Glomerular endothelial cell (primary cell): ENCODE results near the gene CACNA1S. TPM values are rescaled to one million over a fixed set of nuclear protein-coding genes. Genes with fewer than 3 reads are reported as not detected.

Experiments
- DNase-seq: peaks from one replicate; pipeline ENCODE4 v3.0.0-alpha.2; 2011; ENCODE audit warnings: low read depth, low spot score; ENCODE audit errors: extremely low read depth
- total RNA-seq: library from RNA; depleted of rRNA; stranded (reverse); fragments of >200 nt; gene quantifications from 2 replicates; pipeline ENCODE4 v1.2.3, GENCODE V29; 2015

CACNA1S gene
- total RNA-seq, 1 donor from 2014 or later: not detected

GRCh38 chr1:201119206-201120197 is 7.3 kb upstream of the CACNA1S start:
- no peak for DNase-seq

GRCh38 chr1:201116091-201116490 is 3.9 kb upstream of the CACNA1S start:
- no peak for DNase-seq

GRCh38 chr1:201115390-201115937 is 3.2 kb upstream of the CACNA1S start:
- DNase-seq: no peak

DNA sequence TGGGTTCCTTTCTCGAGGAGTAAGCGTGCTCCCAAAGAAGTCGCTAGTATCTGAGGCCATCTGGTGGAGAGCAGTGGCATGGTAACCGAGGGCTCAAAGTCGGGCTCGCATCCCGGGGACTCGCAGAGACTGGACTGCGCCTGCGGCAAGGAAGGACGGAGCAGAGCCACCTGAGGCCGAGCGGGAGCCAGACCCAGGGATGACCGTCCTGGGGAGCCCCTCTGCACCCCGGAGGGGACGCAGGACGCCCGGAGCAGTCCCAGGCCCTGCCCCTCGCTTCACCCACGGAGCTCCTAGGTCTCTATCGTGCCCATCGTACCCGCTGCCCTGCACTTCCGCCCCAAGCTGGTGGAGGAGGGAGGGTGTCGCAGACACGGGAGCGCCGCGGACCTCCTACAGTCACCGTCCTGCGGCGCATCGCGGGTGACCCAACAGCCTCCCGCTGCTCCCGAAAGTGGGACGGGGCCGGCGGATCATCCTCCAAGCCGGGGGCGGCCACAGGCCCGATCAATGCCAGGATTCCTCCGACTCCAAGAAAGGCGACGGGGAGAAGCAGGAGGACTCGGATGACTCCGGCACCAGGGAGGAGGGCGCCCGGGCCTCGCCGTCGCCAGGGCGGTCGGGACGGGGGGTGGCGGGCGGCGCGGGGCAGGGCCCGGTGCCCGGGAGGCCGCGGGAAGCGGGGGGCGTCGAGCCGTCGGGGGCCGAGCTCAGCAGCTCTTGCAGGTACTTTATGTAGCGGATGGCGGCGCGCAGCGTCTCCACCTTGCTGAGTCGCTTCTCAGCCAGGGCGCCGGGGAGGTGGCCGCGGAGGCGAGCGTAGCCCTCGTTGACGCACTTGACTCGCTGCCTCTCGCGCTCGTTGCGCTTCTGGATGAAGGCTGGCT is 2.3 kb upstream of the CACNA1S start:
- DNase-seq: peak; percentile 65

- DNase-seq: no peak
These were observed 1.4 kb upstream of the CACNA1S start for GRCh38 chr1:201113451-201114244.

GRCh38 chr1:201112926-201113325 is 700 bp upstream of the CACNA1S start:
- DNase-seq: no peak

DNA sequence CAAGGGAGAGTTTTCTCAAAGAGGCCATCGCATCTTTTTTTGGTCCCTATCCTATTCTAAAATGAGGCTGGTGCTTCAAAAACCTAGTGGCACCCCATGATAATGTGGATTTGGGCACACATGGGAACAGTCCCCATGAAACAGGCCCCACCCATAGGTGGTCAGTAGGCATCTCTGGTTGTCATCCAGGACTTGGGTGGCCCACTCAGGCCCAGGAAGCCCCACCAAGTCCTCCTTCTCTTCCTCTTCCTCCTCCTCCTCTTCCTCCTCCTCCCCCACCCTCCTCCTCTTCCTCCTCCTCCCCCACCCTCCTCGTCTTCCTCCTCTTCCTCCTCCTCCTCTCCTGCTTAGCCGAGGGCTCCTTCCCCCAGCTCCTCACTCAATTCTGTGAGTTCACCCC is 554 bp downstream of the CACNA1S start:
- DNase-seq: no peak

GRCh38 chr1:201111156-201111555 is 1.1 kb downstream of the CACNA1S start:
- no peak for DNase-seq

GRCh38 chr1:201110616-201111015 is 1.6 kb downstream of the CACNA1S start:
- DNase-seq: no peak

DNA sequence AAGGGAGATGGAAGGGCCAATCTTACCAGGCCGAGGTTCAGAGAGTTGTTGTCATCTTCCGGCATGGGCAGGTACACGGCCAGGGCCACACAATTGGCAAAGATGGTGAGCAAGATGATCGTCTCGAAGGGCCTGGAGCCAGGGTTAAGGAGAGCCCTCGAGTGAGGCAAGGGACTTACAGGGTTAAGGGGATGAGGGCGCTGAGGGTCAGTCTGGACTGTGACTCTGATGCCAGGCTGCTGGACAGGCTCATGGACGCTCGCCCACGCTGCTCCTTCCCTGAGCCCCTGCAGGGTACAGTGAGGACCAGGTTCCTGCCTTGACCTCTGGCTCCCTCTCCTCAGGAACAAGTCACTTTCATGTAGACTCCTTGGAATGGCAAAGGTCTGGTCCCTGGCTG is 2.1 kb downstream of the CACNA1S start:
- no peak for DNase-seq

DNA sequence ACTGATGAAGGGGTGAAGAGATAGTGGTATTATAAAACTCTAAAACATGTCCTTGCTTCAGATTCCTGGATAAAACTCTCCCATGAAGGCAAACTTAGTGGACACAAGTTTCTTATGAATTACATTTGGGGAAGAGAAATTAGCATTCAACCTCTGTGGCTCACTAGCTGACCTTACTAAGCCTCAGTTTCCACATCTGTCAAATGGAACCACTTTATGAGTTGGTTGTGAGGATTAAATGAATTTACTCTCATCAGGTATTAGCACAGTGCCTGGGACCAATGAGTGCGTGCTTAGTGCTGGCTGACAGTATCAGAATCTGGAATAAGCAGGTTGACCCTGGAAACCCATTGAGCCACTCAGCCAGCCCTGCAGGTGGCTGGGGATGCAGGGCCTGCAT is 2.6 kb downstream of the CACNA1S start:
- no peak for DNase-seq

GRCh38 chr1:201108614-201109013 is 3.6 kb downstream of the CACNA1S start:
- no peak for DNase-seq

GRCh38 chr1:201105688-201106087 is 6.5 kb downstream of the CACNA1S start:
- DNase-seq: no peak

DNA sequence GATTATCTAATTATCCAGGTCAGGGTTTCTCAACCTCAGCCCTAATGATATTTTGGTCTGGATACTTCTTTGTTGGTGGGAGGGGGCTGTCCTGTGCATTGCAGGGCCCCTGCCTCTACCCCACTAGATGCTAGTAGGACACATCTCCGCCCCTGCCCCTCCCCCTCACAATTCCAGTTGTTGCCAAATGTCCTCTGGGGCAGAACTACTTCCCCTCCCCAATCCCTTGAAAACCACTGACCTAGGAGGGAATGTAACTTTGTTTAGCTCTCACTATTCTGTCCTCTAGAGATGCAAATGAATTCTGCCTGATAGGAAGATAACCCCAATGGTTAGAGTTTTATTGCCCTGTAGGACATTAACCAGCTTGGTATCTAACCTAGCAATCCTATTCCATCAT is 8.1 kb downstream of the CACNA1S start:
- DNase-seq: no peak

GRCh38 chr1:201103666-201104065 is 8.6 kb downstream of the CACNA1S start:
- no peak for DNase-seq

DNA sequence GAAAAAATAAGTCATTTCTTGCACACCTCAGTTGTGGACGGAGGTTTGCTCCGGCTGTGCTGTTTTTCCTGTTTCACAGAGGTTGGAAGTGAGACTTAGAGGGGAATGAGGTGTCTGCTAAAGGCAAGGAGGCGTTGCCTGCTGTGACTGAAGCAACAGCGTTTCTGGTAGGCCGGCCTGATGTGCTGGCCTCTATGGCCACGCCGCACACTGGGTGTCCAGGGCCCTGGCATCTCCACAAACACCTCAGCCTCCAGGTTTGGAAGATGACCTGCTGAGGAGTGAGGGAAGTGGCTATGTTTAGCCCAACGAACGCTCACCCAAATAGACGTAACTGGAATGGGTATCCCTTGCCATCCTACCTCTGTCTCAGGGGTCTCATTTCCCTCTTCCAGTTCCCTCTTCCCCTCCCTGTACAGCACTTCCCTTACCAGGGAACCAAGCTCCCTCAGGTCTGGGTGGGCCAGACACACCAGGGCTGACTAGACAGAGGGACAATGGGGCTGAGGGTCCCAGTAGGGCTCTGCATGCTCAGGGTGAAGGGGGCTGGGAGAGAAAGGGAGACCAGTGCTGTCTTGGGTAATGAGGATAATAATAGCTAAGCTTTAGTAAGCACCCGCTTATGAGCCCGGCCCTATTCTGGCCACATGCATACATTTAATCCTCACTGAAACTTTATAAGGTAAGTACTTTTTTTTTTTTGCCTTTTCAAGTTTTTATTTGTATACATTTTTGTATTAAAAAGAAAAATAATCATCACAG is 11.9 kb downstream of the CACNA1S start:
- no peak for DNase-seq

DNA sequence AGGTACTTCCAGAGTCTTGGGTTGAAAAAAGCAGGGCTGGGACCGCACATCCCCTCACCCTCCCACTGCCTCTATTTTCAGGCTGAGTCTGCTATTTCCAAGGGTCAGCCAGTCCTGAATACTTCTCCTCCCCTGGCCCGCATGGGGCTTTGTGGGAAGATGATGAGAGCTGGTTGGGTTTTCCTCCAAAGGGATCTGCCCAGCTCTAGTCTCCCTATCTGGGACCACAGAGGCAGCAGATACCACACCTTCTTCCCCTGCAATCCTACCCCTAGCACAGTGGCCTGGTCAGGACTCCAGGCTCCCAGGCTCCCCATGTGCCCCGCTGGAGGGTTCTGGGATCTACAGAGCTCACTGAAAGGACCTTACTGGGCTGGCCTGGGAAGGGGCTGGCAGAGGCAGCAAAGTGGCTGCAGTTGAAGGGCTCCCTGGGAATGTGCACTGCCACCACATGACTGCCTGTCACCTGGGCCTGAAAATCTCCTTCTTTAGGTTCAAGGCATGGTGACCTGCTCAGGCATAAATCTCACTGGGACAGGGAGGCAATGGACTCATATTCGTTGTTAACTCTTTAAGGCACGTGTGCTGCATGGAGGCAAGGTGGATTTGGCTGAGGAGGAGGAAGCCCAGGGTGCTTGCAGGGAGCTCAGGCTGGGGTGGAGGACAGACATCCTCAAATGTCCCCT is 13.1 kb downstream of the CACNA1S start:
- no peak for DNase-seq

GRCh38 chr1:201096977-201097856 is 15.0 kb downstream of the CACNA1S start:
- DNase-seq: no peak
